GM12801 (cell line): ENCODE measurements around the gene MBIP.

Source experiments
- CTCF ChIP-seq: IDR thresholded peaks from one replicate; pipeline ENCODE4 v1.5.1; 2011; ENCODE audit warnings: control low read depth; ENCODE audit not compliant: insufficient read length; ENCODE audit errors: extremely low read depth

The MBIP gene

GRCh38 chr14:36271939-36272907, 48.2 kb downstream of the MBIP start:
- no peak for TF ChIP-seq CTCF

GRCh38 chr14:36271222-36271621, 49.2 kb downstream of the MBIP start:
- no peak for TF ChIP-seq CTCF

DNA sequence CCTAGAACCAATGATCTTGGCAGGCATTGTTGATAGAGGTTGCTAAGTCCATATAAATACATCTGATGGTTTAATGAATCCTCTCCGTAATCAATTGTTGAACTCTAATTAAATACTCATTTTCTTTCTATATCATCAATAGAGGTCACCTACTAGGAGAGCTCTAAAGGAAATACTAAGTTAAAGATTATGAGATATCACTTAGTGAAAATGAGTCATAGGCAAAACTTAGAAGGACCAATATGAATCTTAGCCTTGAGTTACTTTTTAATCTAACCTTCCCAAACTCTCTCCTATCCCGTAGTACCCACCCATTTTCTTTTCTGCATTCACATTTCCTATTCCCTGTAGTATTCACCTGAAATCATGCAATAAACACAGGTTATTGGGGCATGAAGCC, 50.2 kb downstream of the MBIP start:
- no peak for TF ChIP-seq CTCF

GRCh38 chr14:36268121-36268520, 52.3 kb downstream of the MBIP start:
- no peak for TF ChIP-seq CTCF

GRCh38 chr14:36264595-36264994, 55.8 kb downstream of the MBIP start:
- no peak for TF ChIP-seq CTCF

DNA sequence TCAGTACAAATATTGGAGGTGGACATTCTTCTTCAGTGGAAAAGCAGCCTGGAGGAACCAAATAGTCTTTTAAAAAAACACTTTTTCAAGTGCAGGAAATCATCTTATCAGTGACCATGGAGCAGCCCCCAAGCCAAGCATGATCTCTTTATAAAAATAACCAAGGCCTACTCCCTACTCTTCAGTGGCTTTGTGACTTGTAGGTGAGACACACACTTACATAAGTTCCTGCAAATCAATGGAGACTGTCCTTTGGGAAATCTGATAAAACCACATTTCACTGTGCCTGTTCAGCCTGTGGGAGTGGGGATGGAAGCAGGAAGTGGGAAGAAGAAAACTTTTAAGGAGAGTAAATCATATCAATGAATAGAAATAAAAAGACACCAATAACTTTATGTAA, 56.3 kb downstream of the MBIP start:
- TF ChIP-seq CTCF, result no peak

- TF ChIP-seq CTCF, result no peak
Observed at GRCh38 chr14:36260970-36261640, 59.3 kb downstream of the MBIP start.
